GM21447 (cell line): ENCODE results near the gene TSPAN9.

Experiments
- ATAC-seq: cut with Tn5 transposase; IDR thresholded peaks from one replicate; pipeline ENCODE4 v1.9.1; 2021; ENCODE audit not compliant: unreplicated experiment

TSPAN9 gene

DNA sequence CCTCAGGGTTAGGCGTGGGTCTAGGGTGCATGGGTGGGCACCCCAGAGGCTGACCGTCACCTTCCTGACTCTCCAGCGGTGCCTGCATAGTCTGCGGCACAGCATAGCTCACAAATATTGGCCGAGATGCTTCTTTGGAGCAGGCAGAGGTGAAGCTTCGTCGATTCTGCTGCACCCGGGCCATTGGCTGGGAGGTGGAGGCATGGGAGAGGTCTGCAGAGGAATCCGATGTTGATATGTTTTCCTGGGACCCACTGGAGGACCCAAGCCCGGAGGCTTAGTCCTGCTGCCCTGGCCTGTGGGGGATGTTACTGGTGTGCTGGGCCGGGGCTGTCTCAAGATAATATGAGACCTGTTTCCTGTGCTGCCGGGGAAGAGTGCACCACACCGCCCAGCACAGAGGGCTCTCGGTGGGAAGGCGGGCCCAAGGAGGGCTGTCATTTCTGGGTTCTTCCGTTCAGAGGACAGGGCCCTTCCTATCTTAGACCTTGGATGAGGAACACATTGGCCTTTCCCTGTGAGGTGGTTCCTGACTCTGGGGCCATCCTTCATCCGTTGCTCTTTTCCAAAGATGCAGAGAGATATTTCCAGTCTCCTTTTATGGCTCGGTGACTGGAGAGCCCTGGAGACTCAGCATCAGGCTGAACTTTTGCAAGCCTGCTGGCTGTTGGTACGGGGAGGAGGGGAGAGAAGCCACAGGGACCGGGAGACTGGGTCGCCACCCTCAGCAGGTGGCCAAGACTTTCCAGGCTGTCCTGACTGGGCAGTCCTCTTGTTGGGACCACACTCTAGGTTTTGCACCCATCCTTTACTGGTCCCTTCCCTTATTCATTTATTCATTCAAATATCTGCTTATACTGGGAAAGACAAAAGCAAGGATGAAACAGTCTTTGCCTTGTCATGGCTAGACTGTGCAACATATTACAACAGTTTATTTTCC, 143.5 kb downstream of the TSPAN9 start:
- no peak for ATAC-seq

DNA sequence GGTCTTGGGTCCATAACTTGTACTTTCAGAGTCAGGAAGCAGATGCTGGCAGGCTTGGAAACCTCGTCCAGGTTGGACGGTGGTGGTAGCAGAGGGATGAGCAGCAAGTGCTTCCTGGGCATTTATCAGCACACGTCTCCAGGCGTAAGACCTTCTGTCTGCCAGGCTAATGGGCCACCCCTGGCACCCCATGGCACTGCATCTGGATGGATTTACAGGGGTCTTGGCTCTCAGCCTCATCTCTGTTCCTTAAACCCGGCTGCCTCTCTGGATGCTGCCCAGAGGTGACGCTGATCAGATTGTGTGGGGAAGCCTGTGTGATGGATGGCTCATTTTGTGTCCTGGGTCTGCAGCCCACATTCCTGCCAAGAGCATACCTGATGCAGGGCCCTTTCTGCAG, 145.1 kb downstream of the TSPAN9 start:
- no peak for ATAC-seq

DNA sequence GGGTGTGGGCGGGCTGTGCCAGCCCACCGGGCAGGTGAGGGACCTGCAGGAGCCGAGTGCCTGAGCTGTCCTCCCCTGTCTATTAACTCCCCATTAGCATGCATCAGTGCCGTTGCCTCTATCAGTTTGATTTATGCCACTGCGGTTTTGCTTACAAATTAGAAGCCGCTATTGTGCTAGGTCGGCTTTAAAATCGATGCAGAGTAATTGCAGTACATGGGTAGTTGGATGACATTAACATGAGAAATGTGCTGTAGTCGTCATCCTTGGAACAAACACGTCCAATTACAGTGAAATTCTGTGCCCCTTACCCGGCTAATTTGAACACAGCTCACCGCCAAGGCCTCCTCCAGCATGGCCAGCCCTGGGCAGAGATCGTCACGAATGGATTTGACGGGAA, 145.8 kb downstream of the TSPAN9 start:
- ATAC-seq, result no peak

DNA sequence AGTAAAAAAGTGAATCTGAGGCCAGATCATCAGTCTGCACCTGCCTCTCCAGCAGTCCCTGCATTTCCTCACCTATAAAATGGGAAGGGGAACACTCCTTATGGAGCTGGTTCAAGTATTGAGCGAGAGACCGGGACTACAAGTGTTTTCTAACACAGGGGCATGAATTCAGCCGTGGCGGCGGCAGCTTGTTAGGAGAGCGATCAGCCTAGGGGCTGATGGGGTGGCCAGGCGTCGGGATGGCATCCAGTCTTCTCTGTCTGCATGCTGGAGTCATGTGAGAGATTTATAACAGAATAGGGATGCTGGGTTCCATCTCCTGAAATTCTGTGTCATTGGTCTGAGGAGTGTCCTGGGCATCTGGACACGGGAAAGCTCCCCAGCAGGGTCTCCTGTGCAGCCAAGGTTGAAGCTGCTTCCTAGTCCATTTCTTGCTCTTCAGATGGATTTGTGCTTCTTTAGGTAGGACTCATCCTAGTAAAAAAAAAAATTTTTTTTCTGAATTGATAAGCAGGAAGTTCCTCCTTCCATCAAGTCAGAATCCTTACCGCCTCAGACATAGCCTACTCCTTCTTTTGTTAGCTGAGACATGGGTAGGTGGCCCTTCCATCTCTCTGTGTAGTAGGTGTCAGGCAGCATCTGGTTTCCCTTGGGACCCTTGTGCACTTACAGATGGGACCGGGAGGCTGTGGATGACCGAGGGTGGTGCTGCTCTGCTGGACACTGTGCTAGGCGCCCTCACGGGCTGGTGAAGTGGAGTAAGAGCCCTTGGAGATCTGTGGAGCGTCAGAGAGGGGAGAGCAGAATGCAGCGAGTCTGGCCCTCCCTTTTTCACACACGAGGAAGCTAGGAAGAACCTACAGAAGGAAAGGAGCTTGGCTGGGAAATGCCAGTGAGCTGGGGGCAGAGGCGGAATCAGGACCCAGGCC, 146.7 kb downstream of the TSPAN9 start:
- no peak for ATAC-seq

DNA sequence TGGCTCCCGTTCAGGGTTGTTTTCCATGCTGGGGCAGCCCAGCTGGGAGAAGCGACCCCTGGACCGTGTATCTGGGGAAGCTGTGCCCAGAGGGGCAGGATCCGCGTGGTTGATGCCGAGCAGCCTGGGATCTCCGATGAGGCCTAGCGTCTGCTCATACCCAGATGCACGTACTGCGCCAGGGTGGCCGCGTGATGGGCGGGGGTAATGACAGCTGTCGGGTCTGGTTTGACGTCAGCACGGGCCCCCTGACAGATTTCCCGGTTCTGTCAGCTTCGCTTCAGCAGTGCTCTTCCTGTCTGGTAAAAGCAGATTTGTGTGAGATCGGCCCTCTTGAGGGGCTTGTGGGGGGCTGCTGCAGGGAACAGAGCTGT, 147.3 kb downstream of the TSPAN9 start:
- ATAC-seq, result no peak

DNA sequence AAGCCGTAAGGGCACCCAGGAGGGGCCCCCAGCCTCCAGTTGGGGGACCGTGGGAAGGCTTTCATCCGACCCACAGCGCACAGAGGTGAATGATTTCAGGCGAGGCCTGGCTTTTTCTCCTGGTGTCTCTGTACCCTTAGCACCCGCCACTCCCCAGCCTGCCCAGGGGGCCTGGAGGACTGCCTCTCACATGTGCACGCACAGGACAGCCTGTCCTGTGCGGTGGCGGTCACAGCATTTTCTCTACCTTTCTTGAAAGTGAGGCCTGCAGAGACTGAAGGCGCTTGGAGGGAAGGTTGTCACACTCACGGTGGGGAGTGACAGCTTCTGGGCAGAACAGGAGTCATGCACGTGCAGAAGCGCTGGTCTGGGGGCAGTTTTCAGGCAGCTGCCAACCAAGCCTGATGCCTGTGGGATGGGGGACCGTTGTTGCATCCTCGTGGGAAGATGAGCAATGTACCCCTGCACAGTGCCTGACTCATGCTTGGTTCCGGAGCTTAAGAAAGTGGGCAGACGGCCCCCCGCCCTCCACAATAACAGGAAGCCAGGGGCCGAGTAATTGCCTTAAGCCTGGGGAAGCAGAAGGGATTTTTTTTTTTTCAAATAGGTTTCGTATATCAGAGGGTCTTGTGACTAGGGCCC, 148.1 kb downstream of the TSPAN9 start:
- ATAC-seq, result no peak

DNA sequence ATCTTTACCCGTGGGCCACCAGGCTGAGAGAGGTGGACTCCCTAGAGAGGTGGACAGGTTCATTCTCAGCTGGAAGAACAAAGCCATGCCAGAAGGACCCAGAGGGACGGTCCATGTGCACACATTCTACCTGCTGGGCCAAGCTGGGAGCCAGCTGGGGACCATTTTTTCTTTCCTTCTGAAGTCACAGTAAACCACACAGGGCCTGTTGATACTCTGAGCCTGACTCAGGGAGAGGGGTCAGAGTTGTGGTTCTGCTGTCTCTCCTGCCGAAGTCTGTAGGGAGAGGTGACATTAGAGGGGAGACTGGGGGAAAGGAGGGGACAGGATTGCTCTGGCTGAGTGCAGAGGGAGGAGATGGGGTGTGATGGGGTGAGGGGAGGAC, 148.6 kb downstream of the TSPAN9 start:
- ATAC-seq, result no peak

DNA sequence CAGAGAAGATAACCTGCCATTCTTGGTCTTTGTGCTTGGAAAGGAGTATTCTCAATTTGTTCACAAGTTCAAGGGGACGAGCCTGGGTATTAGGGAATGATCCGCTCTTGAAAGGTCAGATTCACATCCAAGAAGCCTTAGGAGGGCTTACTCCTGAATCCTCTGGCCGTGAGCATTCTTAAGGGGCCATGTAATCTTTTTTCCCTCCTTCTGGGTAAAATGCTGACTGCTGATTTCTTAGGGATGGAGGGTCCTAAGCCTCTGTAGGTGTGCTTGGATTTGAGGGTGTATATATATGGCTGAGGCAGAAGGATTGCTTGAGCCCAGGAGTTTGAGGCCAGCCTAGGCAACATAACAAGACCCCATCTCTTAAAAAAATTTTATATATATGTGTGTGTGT, 149.1 kb downstream of the TSPAN9 start:
- no peak for ATAC-seq

DNA sequence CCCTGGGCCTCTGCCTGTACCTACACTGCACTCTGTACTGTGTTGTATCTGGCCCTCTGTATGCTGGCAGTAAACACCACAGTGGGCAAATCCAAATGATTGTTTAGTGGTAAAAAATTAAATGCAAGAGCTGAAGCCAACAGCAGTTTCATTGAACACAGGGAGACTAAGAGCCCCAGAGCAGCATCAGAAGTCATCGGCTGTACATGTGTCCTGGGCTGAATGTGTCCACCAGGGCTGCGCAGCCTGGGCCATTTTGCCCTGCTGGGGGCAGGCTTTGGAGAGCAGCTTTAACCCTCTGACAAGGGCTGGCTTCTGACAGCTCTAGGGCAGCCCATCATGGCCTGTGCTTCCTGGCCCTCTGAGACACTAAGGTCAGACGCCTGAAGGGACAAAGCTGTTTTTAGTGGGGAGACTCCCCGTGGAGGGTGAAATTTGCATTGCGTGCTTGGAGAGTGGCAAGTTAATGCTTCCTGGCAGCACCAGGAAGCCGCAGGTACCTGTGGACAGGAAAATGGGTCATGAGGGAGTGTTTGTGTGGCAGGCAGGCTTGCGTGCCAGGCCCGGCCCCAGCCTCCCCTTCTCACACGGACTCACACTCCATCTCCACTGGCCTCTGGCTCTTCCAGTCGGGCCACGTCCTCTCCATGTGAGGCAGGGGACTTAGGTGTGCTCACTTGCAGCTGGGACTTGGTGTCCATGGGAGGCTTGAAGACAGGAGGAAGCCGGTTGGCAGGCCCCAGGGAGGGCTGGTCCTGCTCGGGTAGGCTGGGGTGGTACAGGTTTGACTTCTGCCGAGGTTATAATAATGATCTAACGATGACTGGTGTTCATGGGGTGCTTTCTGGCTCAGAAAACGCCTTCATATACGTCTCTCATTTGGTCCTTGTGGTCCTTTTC, 150.1 kb downstream of the TSPAN9 start:
- ATAC-seq, result no peak

DNA sequence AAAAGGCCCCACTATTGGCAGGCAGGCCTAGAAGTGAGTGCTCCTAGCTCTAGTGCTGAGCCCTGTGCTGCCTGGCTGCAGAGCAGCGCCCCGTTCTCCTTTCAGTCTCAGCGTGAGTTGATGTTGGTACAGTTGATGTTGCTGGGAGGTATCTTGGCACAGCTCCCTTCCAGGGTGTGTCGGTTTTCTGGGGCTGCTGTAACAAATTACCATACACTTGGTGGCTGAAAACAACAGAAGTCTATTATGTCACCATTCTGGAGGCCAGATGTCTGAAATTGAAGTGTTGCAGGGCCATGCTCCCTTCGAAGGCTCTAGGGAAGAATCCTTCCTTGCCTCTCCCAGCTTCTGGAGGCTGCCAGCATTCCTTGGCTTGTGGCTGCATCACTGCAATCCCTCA, 151.4 kb downstream of the TSPAN9 start:
- no peak for ATAC-seq

DNA sequence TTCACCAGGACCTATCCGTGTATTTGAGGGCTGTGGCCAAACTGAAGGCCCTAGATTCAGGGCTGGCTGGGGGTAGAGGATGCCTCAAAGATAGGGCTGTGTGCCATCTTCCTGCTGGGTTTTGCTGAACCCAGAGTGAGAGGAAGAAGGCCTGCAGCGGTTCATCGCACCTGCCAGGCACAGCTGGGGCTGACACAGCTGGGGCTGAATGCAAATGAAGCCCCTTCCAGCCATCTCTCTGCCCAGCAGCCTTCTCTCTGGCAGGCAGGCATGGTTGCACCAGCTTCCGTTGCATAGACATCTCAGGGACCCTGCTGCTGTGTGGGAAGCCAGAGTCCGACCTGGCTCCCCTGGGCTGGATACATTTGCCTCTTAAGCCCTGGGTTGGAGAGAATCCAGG, 152.4 kb downstream of the TSPAN9 start:
- ATAC-seq, result no peak

DNA sequence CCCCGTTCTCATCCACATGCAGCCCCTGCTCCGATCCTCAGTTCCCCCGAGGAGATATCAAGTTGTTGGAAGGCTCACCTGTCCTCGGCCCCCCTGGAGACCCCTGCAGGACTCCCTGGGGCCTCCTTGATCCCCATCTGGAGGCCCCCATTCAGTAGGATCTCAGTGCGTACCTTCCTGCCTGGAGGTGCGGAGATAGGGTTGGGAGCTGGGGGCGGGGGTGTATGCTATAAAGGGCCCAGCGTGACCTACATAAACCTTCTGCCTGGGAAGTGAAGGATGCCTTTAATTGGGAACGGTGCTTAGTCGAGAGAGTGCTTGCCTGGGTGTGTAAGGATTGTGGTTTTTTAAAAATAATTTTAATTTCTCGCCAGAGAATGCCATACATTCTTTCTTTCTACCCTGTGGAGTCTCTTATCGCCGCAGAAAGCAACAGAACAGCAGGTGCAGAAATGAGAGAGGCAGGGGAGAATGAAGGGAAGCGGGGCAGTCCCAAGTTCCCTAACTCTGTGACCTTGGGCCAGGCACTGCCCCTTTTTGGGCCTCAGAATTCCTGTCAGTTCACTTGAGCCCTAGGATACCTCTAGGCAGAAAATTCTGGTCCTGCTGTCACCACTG, 153.7 kb downstream of the TSPAN9 start:
- no peak for ATAC-seq

DNA sequence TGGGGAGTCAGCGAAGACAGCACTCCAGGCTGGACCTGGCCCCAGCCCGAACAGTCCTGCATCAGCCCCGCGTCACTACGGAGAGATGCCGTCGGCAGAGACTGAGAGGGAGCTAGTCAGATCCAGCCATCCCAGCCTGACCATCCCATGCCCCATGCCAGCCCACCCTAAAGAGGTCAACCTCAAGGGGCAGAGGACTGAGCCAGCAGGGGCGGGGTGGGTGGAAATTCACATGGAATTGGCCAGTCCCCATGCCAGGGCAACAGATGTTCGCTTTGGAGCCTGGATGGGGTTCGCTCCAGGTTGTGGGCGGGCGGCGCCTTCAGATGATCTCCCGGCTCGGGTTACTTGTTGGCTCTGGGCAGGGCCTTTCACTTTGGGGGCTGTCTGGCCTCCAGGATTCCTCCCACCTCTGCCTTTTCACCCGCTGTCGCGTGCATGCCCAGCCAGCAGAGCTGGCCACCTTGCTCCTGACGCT, 154.3 kb downstream of the TSPAN9 start:
- no peak for ATAC-seq

DNA sequence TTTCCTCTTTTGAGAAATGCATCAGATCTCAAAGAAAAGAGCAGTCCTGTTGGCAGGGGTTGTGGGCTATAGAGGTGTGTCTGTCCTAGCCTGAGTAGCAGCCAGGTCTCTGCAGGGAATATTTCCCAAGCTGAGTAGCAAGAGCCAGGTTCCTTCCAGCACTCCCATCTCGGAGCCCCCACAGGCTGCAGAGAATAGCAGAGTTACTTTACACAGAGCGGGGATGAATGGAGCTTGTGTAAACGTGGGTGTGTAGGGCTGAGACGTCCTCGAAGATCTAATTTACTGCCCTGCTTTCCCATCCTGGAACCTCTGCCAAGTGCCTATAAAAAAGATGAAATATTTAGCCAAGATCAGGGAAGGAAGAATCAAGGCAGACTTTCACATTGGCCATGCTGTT, 156.6 kb downstream of the TSPAN9 start:
- no peak for ATAC-seq

DNA sequence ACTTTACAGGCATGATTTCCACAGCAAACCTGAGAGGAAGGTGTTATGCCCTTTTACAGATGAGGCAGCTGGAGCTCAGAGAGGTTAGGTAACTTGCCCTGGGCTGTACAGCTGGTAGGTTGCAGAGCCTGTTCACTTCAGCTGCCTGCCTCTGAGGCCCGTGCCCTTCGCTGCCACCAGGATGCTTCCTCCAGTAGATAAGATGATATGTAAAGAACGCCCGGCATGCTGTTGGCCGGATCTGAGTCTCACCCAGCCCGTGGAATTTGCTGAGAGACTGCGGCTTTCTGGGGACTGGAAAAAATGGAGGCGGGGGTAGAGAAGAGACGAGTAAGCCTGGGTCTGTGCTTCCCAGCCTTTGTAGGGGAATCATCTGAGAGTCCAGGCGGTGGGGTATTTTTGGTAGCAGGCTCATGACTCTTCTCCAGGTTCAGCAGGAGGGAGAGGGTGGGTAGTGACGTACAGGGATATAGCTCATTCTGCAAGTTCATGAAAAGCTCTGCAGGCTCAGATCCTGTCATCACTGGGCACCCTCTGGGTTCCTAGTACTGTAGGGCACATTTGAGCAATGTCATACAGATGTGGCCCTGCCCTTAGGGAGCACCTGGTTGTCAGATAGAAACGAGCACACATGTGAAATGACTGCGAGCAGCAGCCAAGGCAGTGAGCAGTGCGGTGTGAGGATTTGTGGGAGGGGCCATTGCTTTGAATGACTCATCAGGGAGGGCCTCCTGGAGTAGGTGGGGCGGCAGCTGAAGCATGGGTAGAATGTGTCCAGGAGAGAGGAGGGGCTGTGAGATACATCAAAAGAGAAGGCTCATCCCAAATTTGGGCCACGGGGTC, 159.4 kb downstream of the TSPAN9 start:
- ATAC-seq, result no peak

DNA sequence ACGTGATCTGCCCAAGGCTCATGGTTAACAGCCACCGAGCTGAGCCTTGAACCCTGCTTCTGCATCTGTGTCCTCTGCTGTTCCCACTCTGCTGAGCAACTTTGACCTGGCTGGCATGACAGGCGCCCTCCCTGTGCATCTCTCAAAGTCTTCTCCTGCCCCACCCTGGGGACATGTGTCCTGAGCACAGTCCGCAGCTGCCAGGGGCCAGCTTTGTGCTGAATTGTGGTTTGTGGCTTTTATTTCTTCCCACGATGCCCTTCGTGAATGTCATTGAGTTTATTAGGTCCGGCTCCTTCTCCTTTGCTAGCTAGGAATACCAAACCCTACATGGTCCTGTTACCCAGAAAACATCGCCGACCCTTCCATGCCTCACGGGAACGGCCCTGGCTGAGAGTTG, 161.0 kb downstream of the TSPAN9 start:
- ATAC-seq, result no peak

DNA sequence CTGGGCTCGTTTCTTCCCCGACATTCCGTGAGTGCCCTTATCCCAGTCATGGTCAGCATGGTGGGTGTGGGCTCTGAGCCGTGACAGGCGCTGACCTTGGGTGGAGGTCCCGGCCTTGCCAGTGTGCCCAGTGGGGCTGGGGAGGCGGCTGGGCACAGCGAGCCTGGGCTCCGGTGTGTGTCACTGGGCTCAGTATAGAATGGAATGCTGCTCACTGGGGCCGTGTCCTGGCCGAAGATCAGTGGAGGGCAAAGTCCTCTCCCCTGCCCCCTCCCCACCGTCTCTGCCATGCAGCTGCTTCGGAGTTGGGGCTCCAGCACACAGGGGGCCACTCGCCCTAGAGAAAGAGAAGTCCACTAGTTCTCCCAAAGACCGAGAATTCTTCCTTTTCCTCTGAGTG, 164.4 kb downstream of the TSPAN9 start:
- no peak for ATAC-seq

DNA sequence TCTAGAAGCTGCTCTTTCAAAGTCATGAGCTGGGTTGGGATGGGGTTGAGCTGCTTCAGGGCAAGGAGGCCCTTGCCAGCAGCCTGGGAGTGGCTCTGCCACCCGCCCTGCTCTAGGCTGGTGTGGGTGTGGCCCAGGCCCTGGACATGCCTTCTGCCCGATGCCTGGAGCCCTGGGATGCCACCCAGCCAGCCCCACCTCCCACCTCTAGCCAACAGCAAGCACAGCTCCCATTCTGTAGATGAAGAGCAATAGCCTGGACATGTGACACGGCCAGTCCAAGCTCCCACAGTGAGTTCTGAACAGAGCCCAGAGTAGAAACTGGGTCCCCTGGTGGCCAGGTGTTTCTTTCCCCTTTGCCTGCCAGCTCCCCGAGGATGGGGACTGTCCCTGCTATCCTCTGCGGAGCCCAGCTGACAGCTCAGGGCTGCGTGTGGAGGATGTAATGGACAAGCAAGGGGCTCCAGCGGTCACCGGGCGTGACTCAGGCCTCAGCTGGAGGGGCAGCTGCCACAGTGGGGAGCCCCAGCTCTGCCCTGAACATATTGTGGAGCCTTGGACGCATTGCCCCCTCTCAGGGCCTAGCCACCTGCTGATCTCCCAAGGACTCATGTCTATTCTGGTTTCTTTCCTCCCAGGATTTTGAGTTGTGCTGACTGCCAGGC, 165.2 kb downstream of the TSPAN9 start:
- no peak for ATAC-seq
